Upper lobe of left lung (tissue), 4 donors: ENCODE results near the gene DTNA.

ENCODE experiments used
- EP300 ChIP-seq, 4 donors: sonication (generic); formaldehyde crosslinking; IDR thresholded peaks; one replicate each; pipeline ENCODE4 v1.5.1; 2017; ENCODE audit warnings: antibody characterized with exemption in 4 of 4, control low read depth in 2 of 4
- POLR2A ChIP-seq, 4 donors: fragments of 450-650 bp; IDR thresholded peaks; one replicate each; pipeline ENCODE4 v1.5.1; 2016 to 2017; ENCODE audit warnings: antibody characterized with exemption in 4 of 4, mild to moderate bottlenecking in 2 of 4
- POLR2AphosphoS5 ChIP-seq, 2 donors: sonication (generic); formaldehyde crosslinking; IDR thresholded peaks; one replicate each; pipeline ENCODE4 v1.5.1; 2017; ENCODE audit warnings: antibody characterized with exemption in 2 of 2
- TF ChIP-seq, protein P1 (sequence below), 6 experiments: fragments of 450-650 bp in 4 of 6; fragments of 200-600 bp in 2 of 6; sonication (generic) in 2 of 6; IDR thresholded peaks; one replicate each; pipeline ENCODE4 v1.5.1; 2016 to 2019; ENCODE audit warnings: antibody characterized with exemption in 6 of 6

DNA sequence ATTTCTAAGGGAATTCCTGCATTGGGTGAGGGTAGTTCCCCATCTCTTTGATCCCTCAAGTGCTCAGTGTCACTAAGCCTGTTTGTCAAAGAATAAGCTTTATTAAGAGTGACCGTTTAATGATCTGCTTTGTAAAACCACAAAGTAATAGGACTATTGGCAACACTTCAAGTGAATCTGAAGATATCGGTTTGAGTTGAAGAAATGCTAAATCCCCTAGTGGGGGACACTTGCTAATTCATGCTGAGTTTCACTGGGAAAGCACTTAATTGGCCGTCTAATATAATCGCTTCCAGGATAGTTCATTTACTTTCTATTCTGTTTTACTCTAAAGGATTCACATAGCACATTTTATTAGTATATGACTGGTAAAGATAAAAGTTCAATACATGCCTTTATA, 54.4 kb downstream of the DTNA start:
- TF ChIP-seq, protein P1, sequence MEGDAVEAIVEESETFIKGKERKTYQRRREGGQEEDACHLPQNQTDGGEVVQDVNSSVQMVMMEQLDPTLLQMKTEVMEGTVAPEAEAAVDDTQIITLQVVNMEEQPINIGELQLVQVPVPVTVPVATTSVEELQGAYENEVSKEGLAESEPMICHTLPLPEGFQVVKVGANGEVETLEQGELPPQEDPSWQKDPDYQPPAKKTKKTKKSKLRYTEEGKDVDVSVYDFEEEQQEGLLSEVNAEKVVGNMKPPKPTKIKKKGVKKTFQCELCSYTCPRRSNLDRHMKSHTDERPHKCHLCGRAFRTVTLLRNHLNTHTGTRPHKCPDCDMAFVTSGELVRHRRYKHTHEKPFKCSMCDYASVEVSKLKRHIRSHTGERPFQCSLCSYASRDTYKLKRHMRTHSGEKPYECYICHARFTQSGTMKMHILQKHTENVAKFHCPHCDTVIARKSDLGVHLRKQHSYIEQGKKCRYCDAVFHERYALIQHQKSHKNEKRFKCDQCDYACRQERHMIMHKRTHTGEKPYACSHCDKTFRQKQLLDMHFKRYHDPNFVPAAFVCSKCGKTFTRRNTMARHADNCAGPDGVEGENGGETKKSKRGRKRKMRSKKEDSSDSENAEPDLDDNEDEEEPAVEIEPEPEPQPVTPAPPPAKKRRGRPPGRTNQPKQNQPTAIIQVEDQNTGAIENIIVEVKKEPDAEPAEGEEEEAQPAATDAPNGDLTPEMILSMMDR (IDR thresholded peaks at IDR 0.05): no peak
- TF ChIP-seq POLR2A (IDR thresholded peaks at IDR 0.05) (no peak), POLR2AphosphoS5 (IDR thresholded peaks at IDR 0.05) (no peak), EP300 (IDR thresholded peaks at IDR 0.05) (no peak)
